GM12874 (cell line): ENCODE results near the gene PRELID3B.

Experiments used
- TF ChIP-seq, protein P1 (sequence below): IDR thresholded peaks from 2 replicates; pipeline ENCODE4 v1.5.1; 2011; ENCODE audit warnings: low read depth, mild to moderate bottlenecking, control low read depth, low read length, moderate library complexity; ENCODE audit not compliant: insufficient read depth

Gene PRELID3B

DNA sequence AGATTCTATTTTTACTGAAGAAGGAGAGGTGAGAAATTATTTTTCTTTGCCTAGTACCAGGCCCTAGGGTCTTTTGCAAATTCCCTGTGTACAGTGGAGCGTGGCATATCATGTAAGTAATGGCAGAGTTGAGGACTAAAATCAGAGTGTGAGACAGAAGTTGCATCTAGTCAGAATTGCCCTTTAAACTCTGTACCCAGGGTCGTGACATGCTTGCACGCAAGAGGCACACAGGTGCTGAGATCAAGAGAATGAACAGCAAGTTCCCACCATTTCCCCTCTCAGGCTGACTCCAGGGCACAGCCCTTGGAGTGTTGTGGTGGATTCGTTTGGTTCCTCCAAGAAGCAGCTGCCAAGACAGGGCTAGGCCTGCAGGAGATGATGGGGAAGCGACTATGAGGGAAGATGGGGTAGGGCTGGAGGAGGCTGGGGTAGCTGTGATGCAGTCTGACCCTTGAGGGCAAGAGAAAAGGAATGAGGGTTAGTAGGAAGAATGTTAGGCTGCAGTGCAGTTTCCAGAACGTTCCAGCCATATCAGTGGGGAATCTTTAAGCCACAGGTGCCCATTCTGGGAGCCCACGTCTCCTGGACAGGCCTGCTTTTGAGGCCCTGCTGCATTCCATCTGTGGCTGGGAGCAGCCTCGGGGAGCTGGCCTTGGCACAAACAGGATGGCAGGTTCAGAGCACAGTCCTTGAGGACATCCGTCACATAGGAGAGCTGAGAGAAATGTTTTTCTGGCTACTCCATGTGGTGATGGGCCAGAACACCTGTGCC lies 54.6 kb downstream of the PRELID3B start:
- TF ChIP-seq, protein P1, sequence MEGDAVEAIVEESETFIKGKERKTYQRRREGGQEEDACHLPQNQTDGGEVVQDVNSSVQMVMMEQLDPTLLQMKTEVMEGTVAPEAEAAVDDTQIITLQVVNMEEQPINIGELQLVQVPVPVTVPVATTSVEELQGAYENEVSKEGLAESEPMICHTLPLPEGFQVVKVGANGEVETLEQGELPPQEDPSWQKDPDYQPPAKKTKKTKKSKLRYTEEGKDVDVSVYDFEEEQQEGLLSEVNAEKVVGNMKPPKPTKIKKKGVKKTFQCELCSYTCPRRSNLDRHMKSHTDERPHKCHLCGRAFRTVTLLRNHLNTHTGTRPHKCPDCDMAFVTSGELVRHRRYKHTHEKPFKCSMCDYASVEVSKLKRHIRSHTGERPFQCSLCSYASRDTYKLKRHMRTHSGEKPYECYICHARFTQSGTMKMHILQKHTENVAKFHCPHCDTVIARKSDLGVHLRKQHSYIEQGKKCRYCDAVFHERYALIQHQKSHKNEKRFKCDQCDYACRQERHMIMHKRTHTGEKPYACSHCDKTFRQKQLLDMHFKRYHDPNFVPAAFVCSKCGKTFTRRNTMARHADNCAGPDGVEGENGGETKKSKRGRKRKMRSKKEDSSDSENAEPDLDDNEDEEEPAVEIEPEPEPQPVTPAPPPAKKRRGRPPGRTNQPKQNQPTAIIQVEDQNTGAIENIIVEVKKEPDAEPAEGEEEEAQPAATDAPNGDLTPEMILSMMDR: no peak

DNA sequence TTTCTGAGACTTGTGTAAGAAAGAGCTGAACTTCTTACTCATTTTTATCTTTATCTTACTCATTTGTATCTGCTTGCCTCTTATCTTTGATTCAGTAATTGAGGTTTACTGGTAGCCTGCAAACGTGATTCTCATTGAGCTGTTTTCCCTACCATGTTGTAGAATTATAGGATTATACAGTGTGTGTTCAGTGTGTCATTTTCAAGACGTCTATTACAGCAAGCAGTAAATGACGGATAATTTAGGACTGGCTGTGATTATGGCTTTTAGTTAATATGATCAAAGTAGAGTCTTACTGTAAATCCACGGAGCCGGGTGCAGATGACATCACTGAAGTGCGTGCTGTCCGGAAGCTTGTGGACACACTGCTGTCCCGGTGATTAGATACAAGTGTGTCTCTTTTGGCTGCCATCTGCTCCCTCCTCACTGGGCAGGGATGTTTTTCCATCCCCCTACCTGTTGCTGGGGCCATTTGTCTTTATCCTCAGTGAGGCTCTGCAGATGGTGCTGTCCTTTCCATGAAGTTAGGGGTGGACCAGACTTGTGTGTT lies 55.5 kb downstream of the PRELID3B start:
- TF ChIP-seq, protein P1: no peak

DNA sequence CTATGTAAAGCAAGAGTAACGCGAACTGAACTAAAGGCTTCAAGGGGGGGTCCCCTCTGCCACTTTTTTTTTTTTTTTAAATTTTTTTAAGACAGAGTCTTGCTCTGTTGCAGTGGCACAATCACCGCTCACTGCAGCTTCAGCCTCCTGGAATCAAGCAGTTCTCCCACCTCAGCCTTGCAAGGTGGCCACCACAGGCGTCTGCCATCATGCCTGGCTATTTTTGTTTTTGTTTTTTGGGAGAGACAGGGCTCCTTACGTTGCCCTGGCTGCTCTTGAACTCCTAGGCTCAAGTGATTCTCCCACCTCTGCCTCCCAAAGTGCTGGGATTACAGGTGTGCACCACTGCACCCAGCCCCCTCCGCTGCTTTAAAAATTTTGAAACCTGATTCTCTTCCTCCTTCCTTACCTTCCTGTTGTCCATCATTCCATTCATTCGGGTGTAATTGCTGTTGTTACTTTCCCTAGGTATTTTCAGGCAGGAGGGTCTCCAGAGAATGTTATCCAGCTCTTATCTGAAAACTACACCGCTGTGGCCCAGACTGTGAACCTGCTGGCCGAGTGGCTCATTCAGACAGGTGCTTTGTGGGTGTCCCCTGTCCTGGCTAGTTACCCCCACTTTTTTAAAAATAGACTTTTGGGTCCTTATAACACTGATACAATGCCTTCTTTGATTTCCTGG lies 56.2 kb downstream of the PRELID3B start:
- TF ChIP-seq, protein P1: no peak

DNA sequence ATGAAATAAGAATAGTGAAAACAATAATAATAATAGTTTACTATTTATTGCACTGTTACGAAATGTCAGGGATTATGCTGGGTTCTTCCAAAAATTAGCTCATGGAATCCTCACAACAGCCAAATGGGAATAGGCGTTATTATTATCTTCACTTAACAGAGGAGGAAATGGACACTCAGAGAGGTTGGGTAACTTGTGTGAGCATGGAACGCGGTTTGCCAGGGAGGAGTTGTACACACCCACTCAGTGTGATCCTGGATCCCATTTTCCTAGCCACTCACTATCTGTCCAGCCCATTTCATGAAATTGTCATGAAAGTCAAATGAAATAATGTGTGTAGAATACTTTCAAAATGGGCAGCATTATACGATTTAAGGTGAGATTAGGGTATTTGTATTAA lies 56.9 kb downstream of the PRELID3B start:
- TF ChIP-seq, protein P1: no peak

DNA sequence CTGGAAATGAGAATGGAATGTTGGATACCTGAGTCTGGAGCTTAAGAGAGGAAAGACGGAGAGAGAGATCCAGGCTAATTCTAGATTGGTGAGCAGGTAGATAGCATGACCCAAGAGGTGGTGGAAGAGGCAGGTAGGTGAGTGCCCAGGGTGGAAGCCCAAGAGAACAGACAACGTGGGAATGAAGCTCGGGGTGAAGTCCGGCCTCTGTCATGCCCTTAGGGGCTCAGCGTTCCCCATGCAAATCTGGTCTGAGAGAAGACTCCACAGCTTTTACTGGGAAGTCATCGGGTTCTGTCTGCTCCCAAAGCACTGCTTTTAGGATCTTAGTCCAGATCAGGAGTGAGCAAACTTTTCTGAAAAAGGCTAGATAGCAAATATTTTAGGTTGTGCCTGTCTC lies 57.9 kb downstream of the PRELID3B start:
- TF ChIP-seq, protein P1: no peak
